Activated CD8-positive, alpha-beta memory T cell treated with anti-CD3 and anti-CD28 coated beads for 1 hour (primary cell): ENCODE measurements around the gene CYB561A3.

ENCODE experiments used
- DNase-seq, 2 donors: peaks; one replicate each; pipeline ENCODE4 v3.0.0-alpha.2; 2020; ENCODE audit warnings: low read depth in 1 of 2; ENCODE audit errors: extremely low read depth in 1 of 2

The CYB561A3 gene

GRCh38 chr11:61329871-61330270 lies 31.8 kb downstream of the CYB561A3 start:
- no peak for DNase-seq

GRCh38 chr11:61328351-61328750 lies 33.3 kb downstream of the CYB561A3 start:
- DNase-seq = no peak

- no peak for DNase-seq
These were observed 34.0 kb downstream of the CYB561A3 start for GRCh38 chr11:61327669-61328071.

GRCh38 chr11:61325649-61326414 lies 35.9 kb downstream of the CYB561A3 start:
- DNase-seq = no peak

- no peak for DNase-seq
These were observed 46.4 kb downstream of the CYB561A3 start for GRCh38 chr11:61315260-61315659.

- DNase-seq = no peak
These were observed 50.9 kb downstream of the CYB561A3 start for GRCh38 chr11:61310749-61311148.

- no peak for DNase-seq
These were observed 51.9 kb downstream of the CYB561A3 start for GRCh38 chr11:61309739-61310138.

GRCh38 chr11:61309141-61309540 lies 52.5 kb downstream of the CYB561A3 start:
- DNase-seq = no peak

GRCh38 chr11:61307354-61307753 lies 54.3 kb downstream of the CYB561A3 start:
- no peak for DNase-seq

GRCh38 chr11:61306221-61306620 lies 55.5 kb downstream of the CYB561A3 start:
- DNase-seq = no peak

GRCh38 chr11:61305417-61305816 lies 56.3 kb downstream of the CYB561A3 start:
- no peak for DNase-seq

- no peak for DNase-seq
These were observed 58.0 kb downstream of the CYB561A3 start for GRCh38 chr11:61303725-61304124.

- DNase-seq = no peak
These were observed 59.1 kb downstream of the CYB561A3 start for GRCh38 chr11:61302550-61302949.
